Measurements from ENCODE around the gene TMEM255B.
"Not testable (repeated sequence)": the region's sequence is repeated elsewhere in the genome, so short reads cannot be mapped to it uniquely, and the experiment has no call there.

The TMEM255B gene

GRCh38 chr13:113819731-113820715 lies 61.0 kb downstream of the TMEM255B start:
- Mint-ChIP-seq H3K4me1 (peaks cover 16% of the 10 kb centered on the region), H3K27ac (ENCODE audit: low read depth) (no peak overlapping the region), H3K36me3 (ENCODE audit: insufficient read depth) (peaks cover 10% of the 10 kb centered on the region), H3K27me3 (peaks cover 11% of the 10 kb centered on the region), H3K9me3 (no peaks in the 10 kb centered on the region), H3K4me3 (no peak overlapping the region)
- ATAC-seq (replicated peaks; ENCODE audit: extremely low read depth, poor library complexity, severe bottlenecking) (no peak), DNase-seq (ENCODE audit: low spot score in 2 of 2) (no peak)

DNA sequence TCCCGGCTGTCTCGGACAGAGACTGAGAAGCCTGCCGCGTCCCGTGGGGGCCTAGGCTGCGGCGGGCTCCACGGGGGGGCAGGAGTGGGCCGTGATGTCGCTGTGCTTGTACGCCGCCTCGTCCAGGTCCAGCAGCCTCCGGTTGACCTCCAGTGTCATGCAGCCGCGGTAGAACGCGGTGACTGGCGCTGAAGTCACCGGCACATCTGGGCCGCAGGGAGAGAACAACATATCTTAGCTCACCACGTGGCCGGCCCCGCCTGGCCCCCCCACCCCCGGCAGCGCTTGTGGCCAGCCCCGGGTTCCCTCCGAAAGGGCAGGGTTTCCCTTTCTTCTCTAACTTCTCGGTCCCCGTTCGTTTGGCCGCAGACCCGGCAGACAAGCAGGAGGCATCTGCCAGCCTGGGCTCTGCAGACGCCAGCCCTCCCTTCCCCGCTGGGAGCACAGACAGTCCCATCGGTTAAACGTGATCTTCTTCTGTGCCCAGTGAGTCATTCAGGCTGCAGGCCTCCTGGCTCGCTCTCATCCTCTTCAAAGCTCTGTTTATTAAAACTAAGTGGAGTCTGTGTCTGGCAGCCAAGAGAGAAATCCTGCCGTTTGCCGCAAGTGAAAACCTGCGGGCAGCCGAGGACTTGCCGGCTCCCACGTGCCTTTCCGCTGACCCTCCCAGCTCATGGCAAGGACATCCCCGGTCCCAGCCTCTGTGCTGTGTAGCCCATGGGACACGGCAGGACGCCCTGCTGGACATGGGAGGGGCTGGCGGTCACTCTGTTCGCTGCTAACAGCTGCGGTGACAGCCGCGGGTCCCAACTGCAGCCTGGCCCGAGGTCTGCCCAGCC lies 62.0 kb downstream of the TMEM255B start:
- no peaks in the 10 kb centered on the region for H3K9me3 Mint-ChIP-seq
- H3K36me3 Mint-ChIP-seq (ENCODE audit: insufficient read depth) = peaks cover 8% of the 10 kb centered on the region
- H3K4me1 Mint-ChIP-seq = peaks cover 11% of the 10 kb centered on the region
- ATAC-seq (replicated peaks; ENCODE audit: extremely low read depth, poor library complexity, severe bottlenecking) (no peak), DNase-seq (ENCODE audit: low spot score in 2 of 2) (no peak)
- peaks cover 1% of the 10 kb centered on the region for H3K27me3 Mint-ChIP-seq
- H3K27ac Mint-ChIP-seq (ENCODE audit: low read depth) = no peak overlapping the region
- H3K4me3 Mint-ChIP-seq = no peak overlapping the region

GRCh38 chr13:113821847-113822246 lies 62.8 kb downstream of the TMEM255B start:
- DNase-seq (ENCODE audit: low spot score in 2 of 2) = no peak
- H3K4me1 Mint-ChIP-seq = peaks cover 9% of the 10 kb centered on the region
- no peaks in the 10 kb centered on the region for H3K9me3 Mint-ChIP-seq
- peaks cover 4% of the 10 kb centered on the region for H3K36me3 Mint-ChIP-seq (ENCODE audit: insufficient read depth)
- no peak overlapping the region for H3K4me3 Mint-ChIP-seq
- no peaks in the 10 kb centered on the region for H3K27me3 Mint-ChIP-seq
- no peak for ATAC-seq (replicated peaks; ENCODE audit: extremely low read depth, poor library complexity, severe bottlenecking)
- H3K27ac Mint-ChIP-seq (ENCODE audit: low read depth) = no peak overlapping the region

GRCh38 chr13:113822266-113822665 lies 63.2 kb downstream of the TMEM255B start:
- DNase-seq (ENCODE audit: low spot score in 2 of 2) = no peak
- ATAC-seq (replicated peaks; ENCODE audit: extremely low read depth, poor library complexity, severe bottlenecking) = no peak
- Mint-ChIP-seq H3K9me3 (no peaks in the 10 kb centered on the region), H3K36me3 (ENCODE audit: insufficient read depth) (peaks cover 4% of the 10 kb centered on the region), H3K4me1 (peaks cover 8% of the 10 kb centered on the region), H3K4me3 (no peak overlapping the region), H3K27ac (ENCODE audit: low read depth) (no peak overlapping the region), H3K27me3 (no peaks in the 10 kb centered on the region)

DNA sequence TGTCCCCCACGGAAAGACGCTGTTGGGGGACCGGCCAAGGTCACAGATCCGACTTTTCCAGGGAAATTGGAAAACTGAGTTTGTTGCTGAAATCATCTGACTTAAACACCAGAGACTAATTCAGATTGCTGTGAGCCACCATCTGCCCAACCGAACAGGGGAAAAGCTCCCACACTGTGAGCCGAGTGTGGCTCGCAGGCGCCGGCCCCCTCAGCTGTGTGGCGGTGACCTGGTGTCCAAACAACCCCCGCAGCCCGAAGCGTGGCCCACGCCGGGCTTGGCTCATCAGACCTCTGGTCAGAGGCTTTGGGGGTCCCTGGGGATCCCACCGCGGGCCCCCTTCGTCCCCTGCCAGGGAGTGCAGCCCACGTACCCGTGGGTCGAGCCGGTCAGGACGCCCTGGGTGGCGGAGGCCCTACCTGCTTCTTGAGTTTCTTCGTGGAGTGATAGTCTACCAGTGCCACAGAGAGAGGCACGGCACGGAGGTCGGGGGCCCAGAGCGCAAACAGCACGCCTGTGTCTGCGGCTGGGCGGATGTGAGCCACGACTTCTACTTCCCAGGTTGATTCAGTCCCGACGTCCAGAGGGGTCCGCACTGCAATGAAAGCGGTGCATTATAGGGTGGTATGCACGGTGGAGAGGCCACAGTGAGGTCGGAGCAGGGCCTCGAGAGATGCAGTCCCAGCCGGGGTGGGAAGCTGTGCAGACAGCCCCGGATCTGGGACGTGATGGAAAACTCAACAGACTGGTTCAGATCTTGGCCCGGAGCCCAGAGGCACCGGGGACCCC lies 64.1 kb downstream of the TMEM255B start:
- Mint-ChIP-seq H3K4me1 (peaks cover 3% of the 10 kb centered on the region), H3K27me3 (no peaks in the 10 kb centered on the region), H3K27ac (ENCODE audit: low read depth) (no peak overlapping the region), H3K36me3 (ENCODE audit: insufficient read depth) (peaks cover 1% of the 10 kb centered on the region), H3K9me3 (no peaks in the 10 kb centered on the region), H3K4me3 (no peak overlapping the region)
- ATAC-seq (replicated peaks; ENCODE audit: extremely low read depth, poor library complexity, severe bottlenecking) = no peak
- DNase-seq (ENCODE audit: low spot score in 2 of 2) = no peak

- DNase-seq (ENCODE audit: low spot score in 2 of 2) = no peak
- no peak overlapping the region for H3K4me3 Mint-ChIP-seq
- ATAC-seq (replicated peaks; ENCODE audit: extremely low read depth, poor library complexity, severe bottlenecking) = no peak
- peaks cover 1% of the 10 kb centered on the region for H3K36me3 Mint-ChIP-seq (ENCODE audit: insufficient read depth)
- H3K27ac Mint-ChIP-seq (ENCODE audit: low read depth) = no peak overlapping the region
- no peaks in the 10 kb centered on the region for H3K27me3 Mint-ChIP-seq
- peaks cover 3% of the 10 kb centered on the region for H3K4me1 Mint-ChIP-seq
- no peaks in the 10 kb centered on the region for H3K9me3 Mint-ChIP-seq
Observed at GRCh38 chr13:113823771-113824170, 64.7 kb downstream of the TMEM255B start.

- Mint-ChIP-seq H3K4me1 (peaks cover 3% of the 10 kb centered on the region), H3K27ac (ENCODE audit: low read depth) (no peak overlapping the region), H3K27me3 (no peaks in the 10 kb centered on the region), H3K9me3 (no peaks in the 10 kb centered on the region), H3K4me3 (no peak overlapping the region), H3K36me3 (ENCODE audit: insufficient read depth) (peaks cover 1% of the 10 kb centered on the region)
- ATAC-seq (replicated peaks; ENCODE audit: extremely low read depth, poor library complexity, severe bottlenecking) = no peak
- DNase-seq (ENCODE audit: low spot score in 2 of 2) = no peak
Observed at GRCh38 chr13:113825841-113826240, 66.8 kb downstream of the TMEM255B start.

- H3K36me3 Mint-ChIP-seq (ENCODE audit: insufficient read depth); ATAC-seq (replicated peaks; ENCODE audit: extremely low read depth, poor library complexity, severe bottlenecking); H3K4me1 Mint-ChIP-seq; H3K27me3 Mint-ChIP-seq; DNase-seq (ENCODE audit: low spot score in 2 of 2); H3K9me3 Mint-ChIP-seq; H3K4me3 Mint-ChIP-seq; H3K27ac Mint-ChIP-seq (ENCODE audit: low read depth): not testable (repeated sequence)
Observed at GRCh38 chr13:113826446-113826845, 67.4 kb downstream of the TMEM255B start.

GRCh38 chr13:113827021-113827420 lies 68.0 kb downstream of the TMEM255B start:
- no peaks in the 10 kb centered on the region for H3K27me3 Mint-ChIP-seq
- H3K4me1 Mint-ChIP-seq = peaks cover 3% of the 10 kb centered on the region
- no peaks in the 10 kb centered on the region for H3K9me3 Mint-ChIP-seq
- no peak overlapping the region for H3K4me3 Mint-ChIP-seq
- no peak overlapping the region for H3K27ac Mint-ChIP-seq (ENCODE audit: low read depth)
- no peak for DNase-seq (ENCODE audit: low spot score in 2 of 2)
- ATAC-seq (replicated peaks; ENCODE audit: extremely low read depth, poor library complexity, severe bottlenecking) = no peak
- peaks cover 1% of the 10 kb centered on the region for H3K36me3 Mint-ChIP-seq (ENCODE audit: insufficient read depth)

GRCh38 chr13:113828282-113828825 lies 69.3 kb downstream of the TMEM255B start:
- no peaks in the 10 kb centered on the region for H3K27me3 Mint-ChIP-seq
- no peaks in the 10 kb centered on the region for H3K9me3 Mint-ChIP-seq
- peaks cover 1% of the 10 kb centered on the region for H3K36me3 Mint-ChIP-seq (ENCODE audit: insufficient read depth)
- H3K27ac Mint-ChIP-seq (ENCODE audit: low read depth) = no peak overlapping the region
- DNase-seq (ENCODE audit: low spot score in 2 of 2) (no peak), ATAC-seq (replicated peaks; ENCODE audit: extremely low read depth, poor library complexity, severe bottlenecking) (no peak)
- no peak overlapping the region for H3K4me3 Mint-ChIP-seq
- peaks cover 3% of the 10 kb centered on the region for H3K4me1 Mint-ChIP-seq

- DNase-seq (ENCODE audit: low spot score in 2 of 2); H3K4me1 Mint-ChIP-seq; H3K27me3 Mint-ChIP-seq; H3K36me3 Mint-ChIP-seq (ENCODE audit: insufficient read depth); H3K4me3 Mint-ChIP-seq; ATAC-seq (replicated peaks; ENCODE audit: extremely low read depth, poor library complexity, severe bottlenecking); H3K9me3 Mint-ChIP-seq; H3K27ac Mint-ChIP-seq (ENCODE audit: low read depth): not testable (repeated sequence)
Observed at GRCh38 chr13:113830426-113830950, 71.5 kb downstream of the TMEM255B start.

DNA sequence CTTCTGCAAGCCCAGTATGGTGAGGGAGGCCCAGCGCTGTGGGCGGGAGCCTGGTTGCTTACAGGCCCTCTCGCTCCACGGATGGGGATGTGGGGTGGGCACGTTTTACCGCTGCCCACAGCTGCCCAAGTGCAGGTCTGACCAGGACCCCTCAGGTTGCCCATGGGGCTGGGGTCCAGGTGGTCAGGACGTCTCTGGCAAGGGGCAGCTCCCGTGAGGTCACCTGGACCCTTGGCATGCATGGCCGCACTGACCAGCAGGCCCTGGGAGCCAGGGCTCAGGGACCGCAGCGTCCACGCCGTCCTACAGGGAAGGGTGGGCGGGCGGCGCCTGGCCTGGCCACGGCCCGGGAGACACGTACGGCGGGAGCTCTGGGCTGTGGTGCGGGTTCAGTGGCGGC lies 72.0 kb downstream of the TMEM255B start:
- H3K9me3 Mint-ChIP-seq = no peaks in the 10 kb centered on the region
- H3K36me3 Mint-ChIP-seq (ENCODE audit: insufficient read depth) = peaks cover 2% of the 10 kb centered on the region
- ATAC-seq (replicated peaks; ENCODE audit: extremely low read depth, poor library complexity, severe bottlenecking) (no peak), DNase-seq (ENCODE audit: low spot score in 2 of 2) (no peak)
- H3K27me3 Mint-ChIP-seq = no peaks in the 10 kb centered on the region
- H3K4me3 Mint-ChIP-seq = no peak overlapping the region
- no peak overlapping the region for H3K27ac Mint-ChIP-seq (ENCODE audit: low read depth)
- H3K4me1 Mint-ChIP-seq = no peaks in the 10 kb centered on the region
